OCI-LY3 (cell line): ENCODE measurements around the gene TPP1.

Source experiments
- H2AFZ ChIP-seq: fragments of 200-600, 300-600 bp; shearing (Covaris generic); 2 replicates; pipeline ENCODE4 v1.6.0; 2014; ENCODE audit warnings: antibody characterized with exemption, low read depth, low read length
- H3K27ac ChIP-seq: fragments of 200-600, 300-600 bp; sonication (generic); 2 replicates; pipeline ENCODE4 v1.5.1; 2014; ENCODE audit warnings: mild to moderate bottlenecking, low read length, moderate library complexity, mixed read lengths
- H3K27me3 ChIP-seq: fragments of 200-600, 300-600 bp; sonication (generic); 2 replicates; pipeline ENCODE4 v1.6.1; 2014; ENCODE audit warnings: low read depth, low read length, mixed read lengths
- H3K36me3 ChIP-seq: fragments of 200-600, 300-600 bp; sonication (generic); replicated peaks from 2 replicates; pipeline ENCODE3; 2014; ENCODE audit warnings: low read depth, low read length, mixed read lengths
- H3K4me1 ChIP-seq: fragments of 300-600, 200-600 bp; sonication (generic); 2 replicates; pipeline ENCODE4 v1.6.1; 2014; ENCODE audit warnings: low read length, mixed read lengths
- H3K4me2 ChIP-seq: fragments of 200-600, 300-600 bp; sonication (generic); 2 replicates; pipeline ENCODE4 v1.6.1; 2014; ENCODE audit warnings: low read length, mixed read lengths
- H3K4me3 ChIP-seq: fragments of 300-600, 200-600 bp; sonication (generic); 2 replicates; pipeline ENCODE4 v1.5.1; 2014; ENCODE audit warnings: antibody characterized with exemption, mild to moderate bottlenecking, low read length, moderate library complexity
- H3K79me2 ChIP-seq: fragments of 300-600, 200-600 bp; shearing (Covaris generic); 2 replicates; pipeline ENCODE4 v1.6.1; 2014; ENCODE audit warnings: mild to moderate bottlenecking, low read length, mixed read lengths
- H3K9ac ChIP-seq: fragments of 300-600, 200-600 bp; shearing (Covaris generic); 2 replicates; pipeline ENCODE4 v1.6.0; 2014; ENCODE audit warnings: mild to moderate bottlenecking, low read length, moderate library complexity
- H3K9me3 ChIP-seq: fragments of 200-600, 300-600 bp; shearing (Covaris generic); 2 replicates; pipeline ENCODE4 v1.6.1; 2014; ENCODE audit warnings: low read length, mixed read lengths; ENCODE audit not compliant: insufficient read depth
- H4K20me1 ChIP-seq: fragments of 200-600, 300-600 bp; sonication (generic); 2 replicates; pipeline ENCODE4 v1.6.1; 2016; ENCODE audit warnings: low read length, mixed read lengths; ENCODE audit not compliant: insufficient read depth
- CTCF ChIP-seq: fragments of 200-600, 300-600 bp; sonication (generic); IDR thresholded peaks from 2 replicates; pipeline ENCODE4 v1.5.1; 2014; ENCODE audit warnings: antibody characterized with exemption, low read length, low read depth
- EZH2phosphoT487 ChIP-seq: fragments of 200-600 bp; shearing (Covaris generic); IDR thresholded peaks from 2 replicates; pipeline ENCODE4 v1.6.1; 2018; ENCODE audit warnings: antibody characterized with exemption, mixed run types, low read depth

Gene TPP1

GRCh38 chr11:6632116-6633073, 13.2 kb upstream of the TPP1 start:
- H3K79me2 ChIP-seq = no peaks in the 10 kb centered on the region
- no peaks in the 10 kb centered on the region for H3K9me3 ChIP-seq
- no peak overlapping the region for H3K9ac ChIP-seq
- H3K4me1 ChIP-seq = peaks cover 8% of the 10 kb centered on the region
- no peaks in the 10 kb centered on the region for H3K36me3 ChIP-seq
- no peak overlapping the region for H3K27ac ChIP-seq
- H3K4me3 ChIP-seq = no peak overlapping the region
- H3K4me2 ChIP-seq = no peak overlapping the region
- H4K20me1 ChIP-seq = no peaks in the 10 kb centered on the region
- no peaks in the 10 kb centered on the region for H3K27me3 ChIP-seq
- no peak overlapping the region for H2AFZ ChIP-seq
- TF ChIP-seq CTCF = no peak
- TF ChIP-seq EZH2phosphoT487 = no peak

- H3K27ac ChIP-seq = no peak overlapping the region
- H3K4me2 ChIP-seq = no peak overlapping the region
- no peak overlapping the region for H3K4me3 ChIP-seq
- no peaks in the 10 kb centered on the region for H3K9me3 ChIP-seq
- no peak overlapping the region for H3K9ac ChIP-seq
- no peaks in the 10 kb centered on the region for H3K27me3 ChIP-seq
- H2AFZ ChIP-seq = no peak overlapping the region
- no peaks in the 10 kb centered on the region for H3K36me3 ChIP-seq
- no peaks in the 10 kb centered on the region for H3K79me2 ChIP-seq
- H4K20me1 ChIP-seq = no peaks in the 10 kb centered on the region
- no peak for TF ChIP-seq CTCF
- no peak for TF ChIP-seq EZH2phosphoT487
- peaks cover 12% of the 10 kb centered on the region for H3K4me1 ChIP-seq
Measured at GRCh38 chr11:6631361-6631890, 12.2 kb upstream of the TPP1 start.

GRCh38 chr11:6630632-6631291, 11.5 kb upstream of the TPP1 start:
- H3K4me3 ChIP-seq = no peak overlapping the region
- H3K9me3 ChIP-seq = no peaks in the 10 kb centered on the region
- no peaks in the 10 kb centered on the region for H3K27me3 ChIP-seq
- no peak overlapping the region for H3K27ac ChIP-seq
- no peak overlapping the region for H3K9ac ChIP-seq
- no peak overlapping the region for H2AFZ ChIP-seq
- H3K4me1 ChIP-seq = peaks cover 12% of the 10 kb centered on the region
- H4K20me1 ChIP-seq = no peaks in the 10 kb centered on the region
- no peak overlapping the region for H3K4me2 ChIP-seq
- H3K79me2 ChIP-seq = no peaks in the 10 kb centered on the region
- no peaks in the 10 kb centered on the region for H3K36me3 ChIP-seq
- TF ChIP-seq EZH2phosphoT487 (no peak), CTCF (no peak)
